GM12878 (cell line): Measurements from ENCODE around the gene ACVR1B. TPM values are rescaled to one million over a fixed set of nuclear protein-coding genes. Genes with fewer than 3 reads are reported as not detected.

Experiments used
- ATAC-seq: fragments of 200-7000 bp; cut with Tn5 transposase; 3 replicates; pipeline ENCODE4 v1.9.1; 2020; ENCODE audit warnings: mild to moderate bottlenecking, moderate library complexity
- BruUV-seq: library from RNA; stranded (reverse); fragments of 400-500 nt; replicated peaks from 2 replicates; lab custom pipeline; 2021; lab: Mats Ljungman, UMichigan
- CTCF ChIA-PET: fragments of 300-600 bp; sonication (Branson Sonifier 250); formaldehyde crosslinking; extraction: SDS; loops from one replicate; lab custom pipeline; 2021; ENCODE audit warnings: inconsistent platforms; lab: Yijun Ruan, JAX
- POLR2A ChIA-PET: fragments of 350-600 bp; formaldehyde crosslinking; extraction: SDS; loops from one replicate; lab custom pipeline; 2021; ENCODE audit warnings: inconsistent platforms; lab: Charles Lee
- RAD21 ChIA-PET: fragments of 300-600 bp; sonication (Branson Sonifier 250); formaldehyde crosslinking; loops from one replicate; lab custom pipeline; 2023; ENCODE audit warnings: antibody characterized with exemption; ENCODE audit not compliant: unreplicated experiment; lab: Charles Lee
- SMC1A ChIA-PET: fragments of 300-600 bp; sonication (Branson Sonifier 250); formaldehyde crosslinking; loops from one replicate; lab custom pipeline; 2023; ENCODE audit not compliant: unreplicated experiment, uncharacterized antibody; lab: Charles Lee
- DNase-seq: peaks from one replicate; pipeline ENCODE4 v3.0.0-alpha.2; 2011; ENCODE audit warnings: low read depth, low spot score
- FAIRE-seq: peaks from 3 replicates; lab custom pipeline; 2011; peaks lifted over from hg19 to GRCh38; lab: Jason Lieb, UNC
- H2AFZ ChIP-seq: 2 replicates; pipeline ENCODE4 v1.6.0; 2011; ENCODE audit warnings: low read depth, low read length, control low read depth; ENCODE audit not compliant: control insufficient read depth
- H3K27ac ChIP-seq: 2 replicates; pipeline ENCODE4 v1.5.1; 2011; ENCODE audit warnings: control low read depth; ENCODE audit not compliant: control insufficient read depth, insufficient read depth
- H3K27me3 ChIP-seq, 2 experiments: replicated peaks in 1 of 2; 2 replicates each; pipeline versions ENCODE4 v1.6.0 to v1.6.1; 2011; ENCODE audit warnings: low read length in 1 of 2; ENCODE audit not compliant: control insufficient read depth in 2 of 2, insufficient read depth in 2 of 2
- H3K36me3 ChIP-seq, 2 experiments: 2 replicates each; pipeline ENCODE4 v1.5.1; 2011; ENCODE audit warnings: low read length in 1 of 2; ENCODE audit not compliant: control insufficient read depth in 2 of 2, insufficient read depth in 2 of 2
- H3K4me1 ChIP-seq: 2 replicates; pipeline ENCODE4 v1.6.1; 2011; ENCODE audit warnings: mild to moderate bottlenecking, low read length, moderate library complexity, mixed read lengths; ENCODE audit not compliant: control insufficient read depth, insufficient read depth
- H3K4me2 ChIP-seq: 2 replicates; pipeline ENCODE4 v1.6.0; 2011; ENCODE audit warnings: control low read depth; ENCODE audit not compliant: control insufficient read depth, insufficient read depth
- H3K4me3 ChIP-seq: fragments of 200-600 bp; sonication (generic); 2 replicates; pipeline ENCODE4 v1.5.1; 2016
- H3K79me2 ChIP-seq: 2 replicates; pipeline ENCODE4 v1.6.0; 2011; ENCODE audit warnings: low read length; ENCODE audit not compliant: control insufficient read depth, insufficient read depth
- H3K9ac ChIP-seq: 2 replicates; pipeline ENCODE4 v1.8.0; 2011; ENCODE audit warnings: low read length, control low read depth, mixed read lengths; ENCODE audit not compliant: control insufficient read depth, insufficient read depth
- H3K9me3 ChIP-seq: replicated peaks from 3 replicates; pipeline ENCODE4 v1.5.1; 2011; ENCODE audit warnings: mild to moderate bottlenecking, low read length; ENCODE audit not compliant: control insufficient read depth, insufficient read depth
- H4K20me1 ChIP-seq: 2 replicates; pipeline ENCODE4 v1.6.0; 2011; ENCODE audit not compliant: control insufficient read depth, insufficient read depth
- BMI1 ChIP-seq: fragments of 450-650 bp; IDR thresholded peaks from 2 replicates; pipeline ENCODE4 v1.6.1; 2016; ENCODE audit warnings: mild to moderate bottlenecking, moderate library complexity, borderline replicate concordance
- ETV6 ChIP-seq, 2 experiments: fragments of 450-650 bp in 1 of 2; IDR thresholded peaks in 1 of 2; conservative IDR thresholded peaks in 1 of 2; 2 replicates each; pipeline ENCODE4 v1.6.1; 2014; ENCODE audit warnings: antibody characterized with exemption in 1 of 2, borderline replicate concordance in 1 of 2, low read depth in 1 of 2, mild to moderate bottlenecking in 1 of 2, moderate library complexity in 1 of 2
- HDAC6 ChIP-seq: fragments of 200-600 bp; sonication (generic); IDR thresholded peaks from one replicate; pipeline ENCODE4 v1.8.0; 2017; ENCODE audit warnings: antibody characterized with exemption; ENCODE audit not compliant: unreplicated experiment
- HDGF ChIP-seq: fragments of 450-650 bp; IDR thresholded peaks from 2 replicates; pipeline ENCODE4 v1.6.1; 2016; ENCODE audit warnings: antibody characterized with exemption
- IKZF1 ChIP-seq: fragments of 450-650 bp; conservative IDR thresholded peaks from 2 replicates; pipeline ENCODE4 v1.6.1; 2017; ENCODE audit warnings: antibody characterized with exemption, mild to moderate bottlenecking
- MAX ChIP-seq: IDR thresholded peaks from 2 replicates; pipeline ENCODE4 v1.6.1; 2012; ENCODE audit warnings: low read depth, low read length, improper control_type of control experiment
- MXI1 ChIP-seq: fragments of 150-350 bp; IDR thresholded peaks from 2 replicates; pipeline ENCODE4 v1.6.1; 2011; ENCODE audit warnings: low read depth, mild to moderate bottlenecking, inconsistent platforms, low read length, improper control_type of control experiment
- MYB ChIP-seq: fragments of 150-350 bp; IDR thresholded peaks from 2 replicates; pipeline ENCODE4 v1.6.1; 2014; ENCODE audit warnings: mild to moderate bottlenecking, low read depth, low read length, borderline replicate concordance
- NKRF ChIP-seq: fragments of 450-650 bp; conservative IDR thresholded peaks from 2 replicates; pipeline ENCODE4 v1.6.1; 2017; ENCODE audit warnings: mild to moderate bottlenecking, moderate library complexity
- POU2F2 ChIP-seq: IDR thresholded peaks from 3 replicates; pipeline ENCODE4 v1.6.1; 2011; ENCODE audit warnings: low read depth, mild to moderate bottlenecking, low read length, borderline replicate concordance
- PRDM15 ChIP-seq: fragments of 450-650 bp; formaldehyde crosslinking; IDR thresholded peaks from 2 replicates; pipeline ENCODE4 v1.4.0; 2020; ENCODE audit warnings: mild to moderate bottlenecking, moderate library complexity
- ZNF24 ChIP-seq: fragments of 450-650 bp; IDR thresholded peaks from 2 replicates; pipeline ENCODE4 v1.6.1; 2017; ENCODE audit warnings: antibody characterized with exemption, mild to moderate bottlenecking
- WGBS: methylation state at CpG from one replicate; pipeline ENCODE4 v1.1.6; 2016; ENCODE audit warnings: low lambda C conversion rate; ENCODE audit not compliant: insufficient replicate concordance, insufficient coverage; ENCODE audit errors: missing lambda C conversion rate; 5-methylcytosine and 5-hydroxymethylcytosine counted together
- in situ Hi-C: fragments of 300-500 bp; cut with MboI; formaldehyde crosslinking; loops from 9 replicates; pipeline ENCODE4 v1.14.3; 2018; ENCODE audit warnings: mixed read lengths
- intact Hi-C: fragments of 100-400 bp; cut with micrococcal nuclease; formaldehyde crosslinking; loops from one replicate; pipeline ENCODE4 v1.14.2; 2022; ENCODE audit not compliant: unreplicated experiment
- polyA plus RNA-seq, 11 experiments: library from polyadenylated mRNA; depleted of rRNA in 4 of 11; unstranded in 6 of 11; stranded (reverse) in 5 of 11; fragments of >200 nt; fragmentation: Nextera tagmentation in 4 of 11; fragmentation: Illumina TruSeq in 1 of 11; extraction: Ambion mirVana in 4 of 11; extraction: Trizol in 1 of 11; gene quantifications; 1 replicate in 1 of 11; 2 replicates in 10 of 11; pipeline versions ENCODE4 v1.2.1 to v1.2.3, GENCODE V29; 2011 to 2016; ENCODE audit warnings: inconsistent platforms in 2 of 11, missing spikeins in 2 of 11, low read depth in 1 of 11
- total RNA-seq, 4 experiments: library from RNA; depleted of rRNA in 3 of 4; stranded (reverse); fragments of >200 nt in 3 of 4; fragmentation: Illumina TruSeq in 1 of 4; extraction: Trizol in 1 of 4; gene quantifications; 2 replicates each; pipeline versions ENCODE4 v1.2.1 to v1.2.3, GENCODE V29; 2013 to 2021
- TF ChIP-seq, protein P1 (sequence below): IDR thresholded peaks from 2 replicates; pipeline ENCODE4 v1.6.1; 2012; ENCODE audit warnings: low read length, inconsistent platforms
- TF ChIP-seq, protein P2 (sequence below): fragments of 450-650 bp; IDR thresholded peaks from 2 replicates; pipeline ENCODE4 v1.6.1; 2014; ENCODE audit warnings: mild to moderate bottlenecking

Gene ACVR1B
- total and polyA plus RNA-seq, 10 of the 15 experiments (the other 5 are each of a cell fraction or from before 2014, with no cell fraction given): 0.02 to 0.69 (median 0.16) TPM; not detected in 2

DNA sequence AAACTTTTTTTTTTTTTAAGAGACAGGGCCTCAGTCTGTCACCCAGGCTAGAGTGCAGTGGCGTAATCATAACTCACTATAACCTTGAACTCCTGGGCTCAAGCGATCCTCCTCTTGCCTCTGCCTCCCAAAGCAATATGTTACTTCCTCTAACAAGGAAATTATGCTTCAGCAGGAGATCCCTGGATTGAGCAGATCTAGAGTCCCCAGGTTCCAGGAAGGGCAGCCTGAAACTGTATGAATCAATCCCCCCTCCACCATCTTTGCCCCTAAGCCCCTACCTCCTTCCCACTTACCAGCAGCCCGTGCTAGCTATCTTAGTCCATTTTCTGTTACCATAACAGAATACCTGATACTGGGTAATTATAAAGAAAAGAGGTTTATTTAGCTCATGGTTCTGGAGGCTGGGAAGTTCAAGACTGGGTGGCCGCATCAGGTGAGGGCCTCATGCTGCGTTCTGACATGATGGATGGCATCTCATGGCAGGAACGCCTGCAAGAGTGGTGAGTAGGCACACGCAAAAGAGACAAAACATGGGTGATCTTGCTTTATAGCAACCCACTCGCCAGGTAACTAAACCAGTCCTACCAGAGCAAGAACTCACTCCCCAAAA lies 60.2 kb downstream of the ACVR1B start:
- RAD21 ChIA-PET: no interaction called here
- TF ChIP-seq BMI1: no peak
- TF ChIP-seq ZNF24: no peak
- no peak for TF ChIP-seq IKZF1
- no peak for TF ChIP-seq ETV6 (conservative IDR thresholded peaks at IDR 0.05 in 1 of 2, IDR thresholded peaks at IDR 0.05 in 1 of 2; ENCODE audit: borderline replicate concordance in 1 of 2, low read depth in 1 of 2)
- TF ChIP-seq, protein P1, sequence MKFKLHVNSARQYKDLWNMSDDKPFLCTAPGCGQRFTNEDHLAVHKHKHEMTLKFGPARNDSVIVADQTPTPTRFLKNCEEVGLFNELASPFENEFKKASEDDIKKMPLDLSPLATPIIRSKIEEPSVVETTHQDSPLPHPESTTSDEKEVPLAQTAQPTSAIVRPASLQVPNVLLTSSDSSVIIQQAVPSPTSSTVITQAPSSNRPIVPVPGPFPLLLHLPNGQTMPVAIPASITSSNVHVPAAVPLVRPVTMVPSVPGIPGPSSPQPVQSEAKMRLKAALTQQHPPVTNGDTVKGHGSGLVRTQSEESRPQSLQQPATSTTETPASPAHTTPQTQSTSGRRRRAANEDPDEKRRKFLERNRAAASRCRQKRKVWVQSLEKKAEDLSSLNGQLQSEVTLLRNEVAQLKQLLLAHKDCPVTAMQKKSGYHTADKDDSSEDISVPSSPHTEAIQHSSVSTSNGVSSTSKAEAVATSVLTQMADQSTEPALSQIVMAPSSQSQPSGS: no peak
- TF ChIP-seq, protein P2, sequence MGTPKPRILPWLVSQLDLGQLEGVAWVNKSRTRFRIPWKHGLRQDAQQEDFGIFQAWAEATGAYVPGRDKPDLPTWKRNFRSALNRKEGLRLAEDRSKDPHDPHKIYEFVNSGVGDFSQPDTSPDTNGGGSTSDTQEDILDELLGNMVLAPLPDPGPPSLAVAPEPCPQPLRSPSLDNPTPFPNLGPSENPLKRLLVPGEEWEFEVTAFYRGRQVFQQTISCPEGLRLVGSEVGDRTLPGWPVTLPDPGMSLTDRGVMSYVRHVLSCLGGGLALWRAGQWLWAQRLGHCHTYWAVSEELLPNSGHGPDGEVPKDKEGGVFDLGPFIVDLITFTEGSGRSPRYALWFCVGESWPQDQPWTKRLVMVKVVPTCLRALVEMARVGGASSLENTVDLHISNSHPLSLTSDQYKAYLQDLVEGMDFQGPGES: no peak
- TF ChIP-seq MXI1: no peak
- TF ChIP-seq PRDM15 (CRISPR knock-in tag): no peak
- TF ChIP-seq HDGF: no peak
- no peak for TF ChIP-seq NKRF
- TF ChIP-seq HDAC6: no peak
- no peak for TF ChIP-seq MAX
- no peak for TF ChIP-seq POU2F2
- no peak for TF ChIP-seq MYB

More for the DNA sequence above, 60.2 kb downstream of the ACVR1B start:
- peaks cover 3 to 9% of the 10 kb centered on the region in 2 experiments; a peak in 3 of 4 replicates for H3K27me3 ChIP-seq
- no peaks in the 10 kb centered on the region for H3K4me1 ChIP-seq
- H3K4me2 ChIP-seq: no peak overlapping the region
- in situ Hi-C loops: no loop called here
- H3K36me3 ChIP-seq: no peaks in the 10 kb centered on the region
- ATAC-seq (no peak), DNase-seq (no peak), FAIRE-seq (no peak)
- SMC1A ChIA-PET: interaction anchor here (2.4 kb wide), 1 partner anchor 10 kb away, joined by 10 read pairs; no protein-coding TSS in a partner anchor
- no peak overlapping the region for H2AFZ ChIP-seq
- H3K9me3 ChIP-seq: no peaks in the 10 kb centered on the region
- no peak overlapping the region for H3K9ac ChIP-seq
- BruUV-seq: no TSS peak
- intact Hi-C loops: no loop called here
- POLR2A ChIA-PET: no interaction called here
- 46% methylated on average over 8 of the region's 8 CpGs for WGBS
- no peaks in the 10 kb centered on the region for H4K20me1 ChIP-seq
- H3K79me2 ChIP-seq: no peaks in the 10 kb centered on the region
- H3K4me3 ChIP-seq: no peak overlapping the region
- CTCF ChIA-PET: interaction anchor here (11.3 kb wide), 1 partner anchor 11 kb away, joined by 412 read pairs; no protein-coding TSS in a partner anchor
- H3K27ac ChIP-seq: no peak overlapping the region
